NCI-H1105 treated with DMSO at 0.1 percent for 48 hours (cell line): ENCODE results near the gene SNX11.
A peak's percentile ranks its signal among the peaks of the same experiment; 100 is the strongest.
"Not testable (repeated sequence)": the region's sequence is repeated elsewhere in the genome, so short reads cannot be mapped to it uniquely, and the experiment has no call there.

Experiments used
- DNase-seq: peaks from one replicate; lab custom pipeline; 2025; lab: John Stamatoyannopoulos, UW

The SNX11 gene

DNA sequence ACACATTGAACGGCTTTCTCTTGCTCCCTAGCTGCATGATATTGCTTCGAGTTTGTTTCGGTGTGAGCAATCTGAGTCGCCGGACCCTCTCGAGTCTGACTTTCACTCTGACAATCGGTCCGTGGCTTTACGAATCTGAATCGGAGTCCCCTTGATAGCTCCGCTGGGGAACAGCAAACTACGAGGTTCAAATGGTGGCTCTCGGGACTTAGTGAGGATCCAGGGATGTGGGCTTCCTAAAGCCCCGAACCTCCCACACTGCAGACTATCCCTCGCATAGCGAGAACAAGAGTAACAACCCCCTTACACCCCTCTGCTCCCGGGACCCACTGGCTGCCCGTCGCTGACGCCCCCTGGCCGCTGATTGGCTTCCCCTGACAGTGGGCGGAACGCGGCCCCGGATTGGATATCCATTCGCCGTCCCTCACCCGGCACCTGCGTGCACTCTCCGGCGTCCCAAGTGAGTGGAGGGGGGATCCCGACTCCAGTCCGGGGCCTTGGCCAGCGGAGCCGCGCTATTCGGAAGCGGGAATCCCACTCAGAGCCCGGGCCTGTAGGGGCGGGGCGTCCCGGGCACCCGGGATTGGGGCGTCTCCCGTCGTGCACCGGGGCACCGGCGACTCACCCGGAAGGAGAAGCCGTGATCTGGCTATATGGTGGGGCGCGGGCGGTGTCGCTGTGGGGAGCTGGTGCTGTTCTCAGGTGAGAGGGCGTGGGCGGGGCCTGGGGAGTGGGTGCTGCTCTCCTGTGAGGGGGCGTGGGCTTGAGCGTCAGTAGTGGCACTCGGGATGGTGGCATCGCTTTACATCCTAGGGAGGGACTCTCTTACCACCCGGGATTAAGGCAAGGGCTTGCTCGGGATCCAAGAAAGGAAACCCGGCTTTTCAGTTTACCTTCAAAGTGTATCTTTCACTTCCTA is at the start of gene SNX11:
Gene SNX11, plus strand, starts transcription at position 630 of the 919 bp plus-strand sequence. CDS start 4,278 bp downstream, outside the sequence.
- DNase-seq, result peak; percentile 85

GRCh38 chr17:48058393-48059124 is 49.0 kb upstream of the SNX11 start:
- DNase-seq, result no peak

- no peak for DNase-seq
These were observed 48.4 kb upstream of the SNX11 start for GRCh38 chr17:48059125-48059668.

GRCh38 chr17:48060249-48060648 is 47.3 kb upstream of the SNX11 start:
- DNase-seq, result no peak

DNA sequence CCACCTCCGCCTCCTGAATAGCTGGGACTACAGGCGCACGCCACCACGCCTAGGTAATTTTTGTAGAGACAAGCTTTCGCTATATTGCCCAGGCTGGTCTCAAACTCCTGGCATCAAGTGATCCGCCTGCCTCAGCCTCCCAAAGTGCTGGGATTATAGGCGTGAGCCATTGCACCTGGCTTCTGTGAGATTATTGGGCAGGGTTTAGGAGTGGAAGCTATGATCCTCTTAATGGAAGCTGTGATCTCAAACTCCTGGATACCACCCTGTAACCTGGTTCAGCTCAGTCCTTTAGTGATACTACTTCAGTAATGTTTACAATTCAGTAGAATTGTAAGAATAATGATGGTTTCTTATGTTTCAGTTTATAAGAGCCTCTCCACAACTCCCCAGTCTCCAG is 45.3 kb upstream of the SNX11 start:
- no peak for DNase-seq

DNA sequence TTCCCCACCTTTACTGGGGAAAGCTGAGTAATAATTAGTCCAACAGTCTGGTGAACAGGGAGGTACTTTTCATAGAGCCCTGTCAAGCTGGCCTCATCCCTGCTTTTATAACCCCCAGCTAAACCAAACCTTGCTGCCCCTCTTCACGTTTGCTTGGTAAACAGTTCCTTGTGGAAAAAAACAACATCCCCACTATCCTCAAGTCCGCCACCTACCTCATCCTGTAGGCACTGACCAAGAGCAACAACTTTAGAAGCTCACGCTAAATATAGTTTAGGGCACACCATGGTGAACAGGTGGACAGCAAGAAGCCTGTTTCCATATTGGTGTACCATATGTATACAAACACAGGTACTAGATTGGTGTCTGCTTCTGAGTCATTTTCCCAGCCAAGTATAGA is 42.9 kb upstream of the SNX11 start:
- no peak for DNase-seq

- no peak for DNase-seq
These were observed 41.4 kb upstream of the SNX11 start for GRCh38 chr17:48066192-48066591.

DNA sequence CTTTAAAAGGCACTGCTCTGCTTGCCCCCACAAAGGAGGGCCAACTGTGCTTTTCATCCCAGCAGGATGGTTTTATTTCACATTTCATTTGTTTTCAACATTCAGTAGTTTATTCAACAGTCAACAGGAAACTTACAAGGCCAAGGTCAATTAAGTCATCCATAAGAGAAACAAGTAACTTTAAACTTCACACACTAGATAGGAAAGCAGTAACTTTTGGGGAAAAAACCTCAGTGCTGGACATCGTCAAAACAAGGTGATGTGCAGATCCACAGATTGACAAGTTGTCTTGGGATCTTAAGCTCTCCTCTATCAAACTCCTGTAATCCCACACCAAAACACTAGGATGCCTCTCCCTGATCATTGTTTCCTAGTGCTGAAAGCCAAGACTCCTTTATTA is 40.9 kb upstream of the SNX11 start:
- no peak for DNase-seq

- DNase-seq, result no peak
These were observed 40.3 kb upstream of the SNX11 start for GRCh38 chr17:48067245-48067644.

- not testable (repeated sequence) for DNase-seq
These were observed 39.8 kb upstream of the SNX11 start for GRCh38 chr17:48067808-48068207.

DNA sequence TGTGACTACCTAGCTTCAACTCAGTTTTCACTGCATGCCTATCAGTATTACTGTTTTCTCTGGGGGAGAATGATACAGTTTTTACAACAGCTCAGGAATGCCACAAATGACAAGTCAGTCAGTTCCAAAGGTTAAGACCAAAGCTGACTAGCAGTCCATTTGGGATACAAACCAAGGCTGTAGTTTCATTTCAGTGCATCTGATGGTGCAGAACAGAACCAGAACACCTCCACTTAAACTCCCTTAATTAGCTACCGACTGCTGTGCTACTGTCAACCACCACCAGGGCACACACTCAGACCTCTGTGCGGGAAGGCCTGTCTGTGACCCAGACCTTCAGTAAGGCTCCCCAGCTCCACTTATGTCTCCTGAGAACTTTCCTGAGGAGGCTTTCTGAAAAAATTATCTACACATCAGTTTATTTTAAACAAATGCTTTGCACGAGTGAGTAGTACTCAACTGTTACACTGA is 39.0 kb upstream of the SNX11 start:
- no peak for DNase-seq

DNA sequence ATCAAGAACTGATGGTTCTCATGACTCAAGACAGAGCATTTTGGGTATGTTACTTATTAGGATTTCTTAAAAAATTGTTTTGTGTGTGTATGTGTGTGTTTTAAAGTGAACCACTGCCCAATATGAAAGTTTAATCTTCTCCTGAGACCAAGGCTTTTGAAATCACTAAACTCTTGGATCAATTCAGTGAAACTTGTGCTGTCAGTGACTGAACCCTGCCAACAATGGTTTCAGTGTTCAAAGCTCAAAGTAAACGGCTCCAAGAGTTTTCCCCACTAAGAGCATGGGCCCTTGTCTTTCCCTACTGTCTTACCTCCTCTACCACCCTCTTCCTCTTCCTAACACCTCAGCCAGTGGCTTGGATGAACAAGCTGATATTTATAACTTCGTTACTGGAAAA is 37.4 kb upstream of the SNX11 start:
- DNase-seq, result no peak

DNA sequence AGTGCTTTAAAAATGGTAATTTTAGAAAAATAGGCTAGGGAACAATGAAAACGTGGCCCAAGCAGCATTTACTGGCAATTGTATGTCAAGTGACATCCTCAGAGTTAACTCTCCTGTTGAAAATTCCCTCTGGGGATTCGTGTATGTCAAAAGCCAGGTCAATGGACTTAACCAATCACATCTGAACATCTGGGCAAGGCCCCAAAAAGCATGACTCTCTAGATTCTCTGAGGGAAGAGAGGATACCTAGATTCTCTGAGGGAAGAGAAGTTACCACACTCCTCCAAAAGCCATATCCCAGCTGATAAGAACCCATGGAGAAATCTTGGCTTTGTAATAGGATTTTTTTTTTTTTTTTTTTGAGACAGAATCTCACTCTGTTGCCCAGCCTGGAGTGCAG is 35.9 kb upstream of the SNX11 start:
- DNase-seq, result no peak

- not testable (repeated sequence) for DNase-seq
These were observed 34.8 kb upstream of the SNX11 start for GRCh38 chr17:48072811-48073210.

GRCh38 chr17:48073566-48074094 is 33.9 kb upstream of the SNX11 start:
- not testable (repeated sequence) for DNase-seq

- DNase-seq, result peak; percentile 41
These were observed 33.1 kb upstream of the SNX11 start for GRCh38 chr17:48074322-48075081.

DNA sequence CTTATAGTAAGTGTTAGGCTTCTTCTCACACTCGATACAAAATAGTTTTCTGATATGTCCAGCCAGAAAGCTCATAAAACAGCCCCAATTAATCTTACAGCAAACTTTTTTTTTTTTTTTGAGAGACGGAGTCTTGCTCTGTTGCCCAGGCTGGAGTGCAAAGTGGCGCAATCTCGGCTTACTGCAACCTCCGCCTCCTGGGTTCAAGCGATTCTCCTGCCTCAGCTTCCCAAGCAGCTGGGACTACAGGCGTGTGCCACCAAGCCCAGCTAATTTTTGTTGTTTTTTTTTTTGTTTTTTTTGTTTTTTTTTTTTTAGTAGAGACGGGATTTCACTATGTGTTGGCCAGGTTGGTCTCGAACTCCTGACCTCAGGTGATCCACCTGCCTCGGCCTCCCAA is 30.4 kb upstream of the SNX11 start:
- not testable (repeated sequence) for DNase-seq

GRCh38 chr17:48081858-48082257 is 25.7 kb upstream of the SNX11 start:
- DNase-seq, result no peak

GRCh38 chr17:48084932-48085331 is 22.6 kb upstream of the SNX11 start:
- DNase-seq, result no peak

GRCh38 chr17:48093341-48094045 is 14.1 kb upstream of the SNX11 start:
- DNase-seq, result no peak

GRCh38 chr17:48095611-48096010 is 12.0 kb upstream of the SNX11 start:
- DNase-seq, result no peak
